Lower leg skin (tissue), 3 donors: ENCODE results near the gene BOK.

Experiments used
- CTCF ChIP-seq, 3 donors: fragments of 450-650 bp; IDR thresholded peaks; one replicate each; pipeline ENCODE4 v1.5.1; 2016; ENCODE audit warnings: antibody characterized with exemption in 3 of 3, mild to moderate bottlenecking in 3 of 3, moderate library complexity in 2 of 3
- POLR2A ChIP-seq, 2 donors: fragments of 450-650 bp; IDR thresholded peaks; one replicate each; pipeline ENCODE4 v1.6.1; 2016 to 2017; ENCODE audit warnings: antibody characterized with exemption in 2 of 2, mild to moderate bottlenecking in 1 of 2, moderate library complexity in 1 of 2

DNA sequence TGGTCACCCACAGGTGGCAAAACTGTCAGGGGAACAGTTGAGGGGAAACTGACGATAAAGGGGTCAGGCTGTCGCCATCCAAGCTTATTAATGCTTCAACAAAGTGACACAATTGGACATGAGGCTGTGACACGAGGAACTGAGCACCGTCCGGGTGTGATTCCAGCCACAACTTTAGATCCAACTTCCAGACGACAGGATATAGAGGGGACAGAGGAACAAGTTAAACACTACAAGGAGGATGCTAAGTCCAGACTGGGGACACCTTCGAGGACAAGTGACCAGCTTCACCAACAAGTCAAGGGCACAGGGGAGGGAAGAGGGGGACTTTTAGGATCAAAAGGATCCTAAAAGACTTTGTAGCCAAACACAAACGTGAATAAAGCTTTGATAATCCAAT, 23.8 kb downstream of the BOK start:
- TF ChIP-seq CTCF (IDR thresholded peaks at IDR 0.05) (no peak), POLR2A (IDR thresholded peaks at IDR 0.05) (no peak)
